GM12878 (cell line): ENCODE results near the gene CTNNAL1. TPM values are rescaled to one million over a fixed set of nuclear protein-coding genes. Genes with fewer than 3 reads are reported as not detected.

Source experiments
- ATAC-seq: fragments of 200-7000 bp; cut with Tn5 transposase; 3 replicates; pipeline ENCODE4 v1.9.1; 2020; ENCODE audit warnings: mild to moderate bottlenecking, moderate library complexity
- Bru-seq: library from RNA; stranded (reverse); fragments of 400-500 nt; gene quantifications from one replicate; lab custom pipeline; 2021; lab: Mats Ljungman, UMichigan
- BruChase-seq, 2 experiments: library from RNA; stranded (reverse); fragments of 400-500 nt; gene quantifications; one replicate each; lab custom pipeline; 2021; lab: Mats Ljungman, UMichigan
- BruUV-seq: library from RNA; stranded (reverse); fragments of 400-500 nt; replicated peaks from 2 replicates; lab custom pipeline; 2021; lab: Mats Ljungman, UMichigan
- CTCF ChIA-PET: fragments of 300-600 bp; sonication (Branson Sonifier 250); formaldehyde crosslinking; extraction: SDS; loops from one replicate; lab custom pipeline; 2021; ENCODE audit warnings: inconsistent platforms; lab: Yijun Ruan, JAX
- POLR2A ChIA-PET: fragments of 350-600 bp; formaldehyde crosslinking; extraction: SDS; loops from one replicate; lab custom pipeline; 2021; ENCODE audit warnings: inconsistent platforms; lab: Charles Lee
- RAD21 ChIA-PET: fragments of 300-600 bp; sonication (Branson Sonifier 250); formaldehyde crosslinking; loops from one replicate; lab custom pipeline; 2023; ENCODE audit warnings: antibody characterized with exemption; ENCODE audit not compliant: unreplicated experiment; lab: Charles Lee
- SMC1A ChIA-PET: fragments of 300-600 bp; sonication (Branson Sonifier 250); formaldehyde crosslinking; loops from one replicate; lab custom pipeline; 2023; ENCODE audit not compliant: unreplicated experiment, uncharacterized antibody; lab: Charles Lee
- DNase-seq: peaks from one replicate; pipeline ENCODE4 v3.0.0-alpha.2; 2011; ENCODE audit warnings: low read depth, low spot score
- FAIRE-seq: peaks from 3 replicates; lab custom pipeline; 2011; peaks lifted over from hg19 to GRCh38; lab: Jason Lieb, UNC
- H2AFZ ChIP-seq: 2 replicates; pipeline ENCODE4 v1.6.0; 2011; ENCODE audit warnings: low read depth, low read length, control low read depth; ENCODE audit not compliant: control insufficient read depth
- H3K27ac ChIP-seq: 2 replicates; pipeline ENCODE4 v1.5.1; 2011; ENCODE audit warnings: control low read depth; ENCODE audit not compliant: control insufficient read depth, insufficient read depth
- H3K27me3 ChIP-seq, 2 experiments: replicated peaks in 1 of 2; 2 replicates each; pipeline versions ENCODE4 v1.6.0 to v1.6.1; 2011; ENCODE audit warnings: low read length in 1 of 2; ENCODE audit not compliant: control insufficient read depth in 2 of 2, insufficient read depth in 2 of 2
- H3K36me3 ChIP-seq, 2 experiments: 2 replicates each; pipeline ENCODE4 v1.5.1; 2011; ENCODE audit warnings: low read length in 1 of 2; ENCODE audit not compliant: control insufficient read depth in 2 of 2, insufficient read depth in 2 of 2
- H3K4me1 ChIP-seq: 2 replicates; pipeline ENCODE4 v1.6.1; 2011; ENCODE audit warnings: mild to moderate bottlenecking, low read length, moderate library complexity, mixed read lengths; ENCODE audit not compliant: control insufficient read depth, insufficient read depth
- H3K4me2 ChIP-seq: 2 replicates; pipeline ENCODE4 v1.6.0; 2011; ENCODE audit warnings: control low read depth; ENCODE audit not compliant: control insufficient read depth, insufficient read depth
- H3K4me3 ChIP-seq: fragments of 200-600 bp; sonication (generic); 2 replicates; pipeline ENCODE4 v1.5.1; 2016
- H3K79me2 ChIP-seq: 2 replicates; pipeline ENCODE4 v1.6.0; 2011; ENCODE audit warnings: low read length; ENCODE audit not compliant: control insufficient read depth, insufficient read depth
- H3K9ac ChIP-seq: 2 replicates; pipeline ENCODE4 v1.8.0; 2011; ENCODE audit warnings: low read length, control low read depth, mixed read lengths; ENCODE audit not compliant: control insufficient read depth, insufficient read depth
- H3K9me3 ChIP-seq: replicated peaks from 3 replicates; pipeline ENCODE4 v1.5.1; 2011; ENCODE audit warnings: mild to moderate bottlenecking, low read length; ENCODE audit not compliant: control insufficient read depth, insufficient read depth
- H4K20me1 ChIP-seq: 2 replicates; pipeline ENCODE4 v1.6.0; 2011; ENCODE audit not compliant: control insufficient read depth, insufficient read depth
- BCL11A ChIP-seq: IDR thresholded peaks from 2 replicates; pipeline ENCODE4 v1.6.1; 2011; ENCODE audit warnings: low read depth, low read length
- DPF2 ChIP-seq: fragments of 450-650 bp; IDR thresholded peaks from 2 replicates; pipeline ENCODE4 v1.6.1; 2017; ENCODE audit warnings: mild to moderate bottlenecking
- EGR1 ChIP-seq, 2 experiments: IDR thresholded peaks; 1 replicate in 1 of 2; 2 replicates in 1 of 2; pipeline ENCODE4 v1.6.1; 2011 to 2012; ENCODE audit warnings: low read depth in 2 of 2, low read length in 2 of 2, borderline replicate concordance in 1 of 2, mild to moderate bottlenecking in 1 of 2, moderate library complexity in 1 of 2
- FOXK2 ChIP-seq: fragments of 450-650 bp; IDR thresholded peaks from 2 replicates; pipeline ENCODE4 v1.6.1; 2017; ENCODE audit warnings: mild to moderate bottlenecking, moderate library complexity
- HDGF ChIP-seq: fragments of 450-650 bp; IDR thresholded peaks from 2 replicates; pipeline ENCODE4 v1.6.1; 2016; ENCODE audit warnings: antibody characterized with exemption
- IKZF1 ChIP-seq: fragments of 450-650 bp; conservative IDR thresholded peaks from 2 replicates; pipeline ENCODE4 v1.6.1; 2017; ENCODE audit warnings: antibody characterized with exemption, mild to moderate bottlenecking
- JUND ChIP-seq: IDR thresholded peaks from 2 replicates; pipeline ENCODE4 v1.6.1; 2012; ENCODE audit warnings: low read depth, mild to moderate bottlenecking, low read length, improper control_type of control experiment, moderate library complexity
- MXI1 ChIP-seq: fragments of 150-350 bp; IDR thresholded peaks from 2 replicates; pipeline ENCODE4 v1.6.1; 2011; ENCODE audit warnings: low read depth, mild to moderate bottlenecking, inconsistent platforms, low read length, improper control_type of control experiment
- NFIC ChIP-seq: IDR thresholded peaks from 2 replicates; pipeline ENCODE4 v1.6.1; 2012; ENCODE audit warnings: low read depth, mild to moderate bottlenecking, inconsistent platforms, low read length, moderate library complexity
- NFXL1 ChIP-seq: fragments of 450-650 bp; IDR thresholded peaks from 2 replicates; pipeline ENCODE4 v1.6.1; 2017; ENCODE audit warnings: antibody characterized with exemption, mild to moderate bottlenecking, borderline replicate concordance
- NFYA ChIP-seq: IDR thresholded peaks from 2 replicates; pipeline ENCODE4 v1.6.1; 2011; ENCODE audit warnings: low read depth, mild to moderate bottlenecking, low read length, improper control_type of control experiment, borderline replicate concordance
- POLR2A ChIP-seq: IDR thresholded peaks from 2 replicates; pipeline ENCODE4 v1.6.1; 2011; ENCODE audit warnings: low read depth, mild to moderate bottlenecking, low read length
- RAD21 ChIP-seq: IDR thresholded peaks from 2 replicates; pipeline ENCODE4 v1.6.1; 2011; ENCODE audit warnings: mild to moderate bottlenecking, low read depth, low read length, moderate library complexity; ENCODE audit not compliant: insufficient read depth
- STAT3 ChIP-seq: IDR thresholded peaks from 2 replicates; pipeline ENCODE4 v1.6.1; 2011; ENCODE audit warnings: low read depth, low read length, improper control_type of control experiment
- USF2 ChIP-seq: IDR thresholded peaks from 2 replicates; pipeline ENCODE4 v1.6.1; 2011; ENCODE audit warnings: low read depth, low read length, improper control_type of control experiment, borderline replicate concordance
- WGBS: methylation state at CpG from one replicate; pipeline ENCODE4 v1.1.6; 2016; ENCODE audit warnings: low lambda C conversion rate; ENCODE audit not compliant: insufficient replicate concordance, insufficient coverage; ENCODE audit errors: missing lambda C conversion rate; 5-methylcytosine and 5-hydroxymethylcytosine counted together
- in situ Hi-C: fragments of 300-500 bp; cut with MboI; formaldehyde crosslinking; loops from 9 replicates; pipeline ENCODE4 v1.14.3; 2018; ENCODE audit warnings: mixed read lengths
- intact Hi-C: fragments of 100-400 bp; cut with micrococcal nuclease; formaldehyde crosslinking; loops from one replicate; pipeline ENCODE4 v1.14.2; 2022; ENCODE audit not compliant: unreplicated experiment
- long read RNA-seq, 2 experiments: library from polyadenylated mRNA; unstranded; transcript quantifications; one replicate each; pipeline ENCODE4 v2.0.0, GENCODE V29; 2019 to 2020
- polyA minus RNA-seq, 3 experiments: library from RNA; depleted of rRNA, polyadenylated mRNA; stranded (reverse); fragments of >200 nt; gene quantifications; 2 replicates each; pipeline ENCODE4 v1.2.3, GENCODE V29; 2011
- polyA plus RNA-seq, 11 experiments: library from polyadenylated mRNA; depleted of rRNA in 4 of 11; unstranded in 6 of 11; stranded (reverse) in 5 of 11; fragments of >200 nt; fragmentation: Nextera tagmentation in 4 of 11; fragmentation: Illumina TruSeq in 1 of 11; extraction: Ambion mirVana in 4 of 11; extraction: Trizol in 1 of 11; gene quantifications; 1 replicate in 1 of 11; 2 replicates in 10 of 11; pipeline versions ENCODE4 v1.2.1 to v1.2.3, GENCODE V29; 2011 to 2016; ENCODE audit warnings: inconsistent platforms in 2 of 11, missing spikeins in 2 of 11, low read depth in 1 of 11
- total RNA-seq, 4 experiments: library from RNA; depleted of rRNA in 3 of 4; stranded (reverse); fragments of >200 nt in 3 of 4; fragmentation: Illumina TruSeq in 1 of 4; extraction: Trizol in 1 of 4; gene quantifications; 2 replicates each; pipeline versions ENCODE4 v1.2.1 to v1.2.3, GENCODE V29; 2013 to 2021

CTNNAL1 gene, protein sequence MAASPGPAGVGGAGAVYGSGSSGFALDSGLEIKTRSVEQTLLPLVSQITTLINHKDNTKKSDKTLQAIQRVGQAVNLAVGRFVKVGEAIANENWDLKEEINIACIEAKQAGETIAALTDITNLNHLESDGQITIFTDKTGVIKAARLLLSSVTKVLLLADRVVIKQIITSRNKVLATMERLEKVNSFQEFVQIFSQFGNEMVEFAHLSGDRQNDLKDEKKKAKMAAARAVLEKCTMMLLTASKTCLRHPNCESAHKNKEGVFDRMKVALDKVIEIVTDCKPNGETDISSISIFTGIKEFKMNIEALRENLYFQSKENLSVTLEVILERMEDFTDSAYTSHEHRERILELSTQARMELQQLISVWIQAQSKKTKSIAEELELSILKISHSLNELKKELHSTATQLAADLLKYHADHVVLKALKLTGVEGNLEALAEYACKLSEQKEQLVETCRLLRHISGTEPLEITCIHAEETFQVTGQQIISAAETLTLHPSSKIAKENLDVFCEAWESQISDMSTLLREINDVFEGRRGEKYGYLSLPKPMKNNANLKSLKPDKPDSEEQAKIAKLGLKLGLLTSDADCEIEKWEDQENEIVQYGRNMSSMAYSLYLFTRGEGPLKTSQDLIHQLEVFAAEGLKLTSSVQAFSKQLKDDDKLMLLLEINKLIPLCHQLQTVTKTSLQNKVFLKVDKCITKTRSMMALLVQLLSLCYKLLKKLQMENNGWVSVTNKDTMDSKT
- total RNA-seq (2013; cell fraction: nucleolus; rRNA removed), result 5.9 and 6.6 TPM in 2 replicates
- total RNA-seq (2014; rRNA removed) (34.5 and 46.3 TPM in 2 replicates), total RNA-seq (2014; rRNA removed; fragmentation: Illumina TruSeq; extraction: Trizol) (56.8 and 61.5 TPM in 2 replicates), total RNA-seq (2021) (41.9 and 43.4 TPM in 2 replicates), polyA plus RNA-seq (2011; rRNA removed) (16.3 and 26.1 TPM in 2 replicates), polyA plus RNA-seq (2014; fragmentation: Illumina TruSeq; extraction: Trizol) (53.8 and 54.9 TPM in 2 replicates), polyA plus RNA-seq (2014; fragmentation: Nextera tagmentation; extraction: Ambion mirVana) (10 to 100 TPM; 27.2 to 48.4 TPM), polyA plus RNA-seq (2014; rRNA removed) (23.8 and 27.6 TPM in 2 replicates), polyA plus RNA-seq (2016; fragmentation: Nextera tagmentation; extraction: Ambion mirVana) (10 to 100 TPM; 77.5 to 82.5 TPM), polyA minus RNA-seq (2011; rRNA and poly(A)+ RNA removed) (4.7 and 6.1 TPM in 2 replicates), Bru-seq, nascent RNA (percentile 53 among the genes with signal in this experiment), BruChase-seq, experiment 1, labeled RNA remaining after a 6-hour chase (percentile 45 among the genes with signal in this experiment), BruChase-seq, experiment 2, labeled RNA remaining after a 2-hour chase (percentile 49 among the genes with signal in this experiment)
- polyA plus RNA-seq (2011; ENCODE audit: low read depth), result 14.5 TPM
- 6.6 and 8.1 TPM in 2 replicates for polyA plus RNA-seq (2011; cell fraction: cytosol; rRNA removed)
- polyA plus RNA-seq (2011; cell fraction: nucleus; rRNA removed), result 4.0 and 4.6 TPM in 2 replicates
- 18.2 and 20.3 TPM in 2 replicates for polyA plus RNA-seq (2012)
- 4.7 and 6.7 TPM in 2 replicates for polyA minus RNA-seq (2011; cell fraction: cytosol; rRNA and poly(A)+ RNA removed)
- polyA minus RNA-seq (2011; cell fraction: nucleus; rRNA and poly(A)+ RNA removed), result 2.2 and 3.0 TPM in 2 replicates
- long read RNA-seq, experiment 1, transcript CTNNAL1-201 (19 exons, 2,490 nt), result major isoform, 18 of 28 reads
- long read RNA-seq, experiment 1, partial matches to known transcripts, result 7 of 28 reads
- long read RNA-seq, experiment 1, other reads (novel, unspliced or antisense), result 3 of 28 reads
- long read RNA-seq, experiment 2, transcript CTNNAL1-201 (19 exons, 2,490 nt), result major isoform, 74 of 133 reads
- long read RNA-seq, experiment 2, partial matches to known transcripts, result 44 of 133 reads
- long read RNA-seq, experiment 2, other reads (novel, unspliced or antisense), result 11 of 133 reads

DNA sequence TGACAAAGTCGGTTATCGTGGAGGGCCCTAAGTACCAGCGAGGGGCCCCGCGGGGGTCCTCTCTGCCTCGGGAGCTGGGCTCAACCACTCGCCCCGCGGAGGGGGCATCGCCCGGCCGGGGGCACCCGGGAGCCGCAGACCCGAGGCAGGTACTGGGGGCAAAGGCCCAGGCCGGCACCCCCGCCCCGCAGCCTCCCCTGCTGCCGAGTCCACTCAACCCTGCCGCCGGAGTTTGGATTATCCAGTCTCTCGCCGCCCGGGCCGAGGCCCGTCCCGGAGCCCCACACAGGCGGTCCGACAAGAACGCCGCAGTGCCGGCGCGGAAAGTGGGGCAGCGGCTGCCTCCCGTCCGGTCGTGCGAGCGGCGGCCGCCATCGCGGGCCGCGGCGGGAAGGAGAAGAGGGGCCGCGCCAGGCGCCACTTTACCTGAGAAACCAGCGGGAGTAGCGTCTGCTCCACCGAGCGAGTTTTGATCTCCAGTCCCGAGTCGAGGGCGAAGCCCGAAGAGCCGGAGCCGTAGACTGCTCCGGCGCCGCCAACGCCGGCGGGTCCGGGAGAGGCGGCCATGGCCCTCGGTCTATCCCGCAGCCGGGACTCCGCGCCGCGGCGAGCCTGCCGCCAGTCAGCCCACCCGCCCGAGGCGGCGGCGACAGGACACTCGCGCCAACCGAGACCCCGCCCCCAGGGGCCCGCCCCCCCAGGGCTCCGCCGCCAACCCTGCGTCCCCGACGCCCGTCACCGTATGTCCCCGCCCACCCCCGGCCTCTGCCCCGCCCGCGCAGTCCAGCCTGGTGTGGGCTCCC, at the start of gene CTNNAL1:
Gene CTNNAL1, minus strand, starts transcription at position 624 of the 803 bp plus-strand sequence. Its CDS starts 57 bp downstream, at position 567.
- Histone ChIP-seq H3K27ac (peak within 1 kb of the TSS; percentile 54), H3K27me3 (no peaks in the 10 kb centered on the region), H4K20me1 (no peaks in the 10 kb centered on the region), H3K9ac (peak within 1 kb of the TSS; percentile 76), H2AFZ (peak within 1 kb of the TSS; percentile 82), H3K79me2 (peaks cover 15% of the 10 kb centered on the region), H3K9me3 (no peaks in the 10 kb centered on the region), H3K4me3 (peak within 1 kb of the TSS; percentile 67), H3K4me2 (peak within 1 kb of the TSS; percentile 98), H3K36me3 (no peaks in the 10 kb centered on the region), H3K4me1 (peaks cover 25% of the 10 kb centered on the region)
- FAIRE-seq (no peak), DNase-seq (no peak), ATAC-seq (peak; percentile 92)
- no TSS peak for BruUV-seq
- ChIA-PET RAD21 (no interaction called here), POLR2A (interaction anchor here (0.7 kb wide), 1 partner anchor 426 kb away, joined by 3 read pairs; no protein-coding TSS in a partner anchor), SMC1A (no interaction called here), CTCF (no interaction called here)
- WGBS, result 1% methylated on average over 49 of the region's 99 CpGs
- intact Hi-C loops (loop anchor here (10.0 kb wide), 1 partner anchor 402 kb away; no protein-coding TSS in a partner anchor), in situ Hi-C loops (no loop called here)
- TF ChIP-seq JUND (no peak), MXI1 (0 out of 2 replicates have a peak, but pooled peaks have one; percentile 23), EGR1 (IDR thresholded peaks at IDR 0.05; ENCODE audit: borderline replicate concordance in 1 of 2, low read depth in 2 of 2, low read length in 2 of 2) (peak in 1 of 2 experiments; percentile 62; a peak in 1 of 3 replicates), RAD21 (no peak), DPF2 (0 out of 2 replicates have a peak, but pooled peaks have one; percentile 30), BCL11A (no peak), NFYA (no peak), HDGF (no peak), FOXK2 (no peak), IKZF1 (peak; percentile 6), NFIC (no peak), POLR2A (peak; percentile 88), NFXL1 (no peak), USF2 (no peak), STAT3 (no peak)
